Epithelial cell of prostate (primary cell): ENCODE data around the gene TNPO2.

Source experiments
- DNase-seq: peaks from one replicate; pipeline ENCODE4 v3.0.0-alpha.2; 2011; ENCODE audit warnings: low read depth, low spot score
- H3K27ac ChIP-seq: fragments of 450-650 bp; 2 replicates; pipeline ENCODE4 v1.5.1; 2017; ENCODE audit warnings: mild to moderate bottlenecking

Gene TNPO2

DNA sequence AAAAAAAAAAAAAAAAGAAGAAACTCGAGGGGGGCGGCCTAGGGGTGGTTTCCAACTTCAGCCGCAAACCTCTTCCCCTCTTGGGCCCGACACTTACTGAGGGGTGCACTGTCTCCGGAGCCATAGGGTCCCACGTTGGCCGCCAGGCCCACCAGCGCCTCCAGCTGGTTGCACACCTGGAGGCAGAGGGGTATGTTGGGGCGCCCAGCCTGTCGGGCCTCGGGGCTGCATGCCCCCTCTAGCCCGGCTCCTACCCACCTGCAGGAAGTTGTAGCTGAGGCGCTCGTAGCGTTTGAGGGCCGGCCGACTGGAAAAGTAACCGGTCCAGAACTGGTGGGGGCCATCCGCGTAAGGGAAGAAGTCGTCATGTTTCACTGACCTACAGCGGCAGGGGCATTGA is 65.8 kb downstream of the TNPO2 start:
- H3K27ac ChIP-seq = no peak overlapping the region
- DNase-seq = no peak

- no peak overlapping the region for H3K27ac ChIP-seq
- DNase-seq = no peak
Measured at GRCh38 chr19:12656899-12657571, 66.7 kb downstream of the TNPO2 start.

- H3K27ac ChIP-seq = no peak overlapping the region
- DNase-seq = no peak
Measured at GRCh38 chr19:12655546-12655945, 68.2 kb downstream of the TNPO2 start.

DNA sequence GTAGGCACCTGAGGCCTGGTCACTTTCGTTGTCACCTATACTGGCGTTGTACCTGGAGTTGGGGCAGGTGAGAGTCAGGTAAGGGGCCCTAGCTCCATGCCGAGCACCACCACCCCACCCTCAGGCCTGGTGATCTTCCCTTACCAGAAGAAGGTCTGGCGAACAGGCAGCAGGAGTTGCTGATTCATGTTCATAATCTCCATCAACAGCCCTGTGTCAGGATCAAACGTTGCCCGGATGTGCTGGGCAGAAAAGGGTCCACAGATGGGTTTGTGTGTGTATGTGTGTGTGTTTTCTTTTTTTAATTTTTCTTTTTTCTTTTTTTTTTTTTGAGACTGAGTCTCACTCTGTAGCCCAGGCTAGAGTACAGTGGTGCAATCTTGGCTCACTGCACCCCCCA is 71.5 kb downstream of the TNPO2 start:
- no peak overlapping the region for H3K27ac ChIP-seq
- DNase-seq = no peak

DNA sequence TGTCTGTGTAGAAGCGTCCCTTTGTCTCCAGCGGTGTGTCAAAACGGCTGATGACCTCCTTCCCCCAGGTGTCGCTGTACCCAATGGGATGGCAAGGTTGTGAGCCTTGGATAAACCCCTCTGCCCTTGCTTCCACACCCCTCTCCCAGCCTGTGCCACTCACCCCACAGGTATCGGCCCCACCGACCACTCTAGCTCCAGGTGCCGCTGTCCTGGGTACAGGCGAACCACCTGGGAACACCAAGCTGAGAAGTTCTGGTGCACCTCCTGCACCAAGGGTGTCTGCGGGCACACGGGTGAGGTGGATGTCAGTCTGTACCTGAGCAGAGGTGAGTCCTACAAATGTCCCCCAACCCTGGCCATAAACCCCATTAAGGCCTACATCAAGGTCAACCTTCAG is 73.8 kb downstream of the TNPO2 start:
- no peak overlapping the region for H3K27ac ChIP-seq
- no peak for DNase-seq
